Mesodermal cell (in vitro differentiated cells): ENCODE results near the gene CTSW.
A peak's percentile ranks its signal among the peaks of the same experiment; 100 is the strongest.

Experiments used
- H3K27ac ChIP-seq: 2 replicates; pipeline ENCODE4 v1.7.0; 2013; ENCODE audit warnings: mild to moderate bottlenecking, low read depth, low read length, moderate library complexity; ENCODE audit not compliant: severe bottlenecking
- H3K36me3 ChIP-seq: 2 replicates; pipeline ENCODE4 v1.7.1; 2013; ENCODE audit warnings: mild to moderate bottlenecking, low read length, moderate library complexity; ENCODE audit not compliant: control insufficient read depth, insufficient read depth
- H3K4me1 ChIP-seq: one replicate; pipeline ENCODE4 v1.7.1; 2013; ENCODE audit warnings: mild to moderate bottlenecking, low read length; ENCODE audit not compliant: insufficient read depth, control insufficient read depth, poor library complexity, severe bottlenecking
- H3K4me3 ChIP-seq: 2 replicates; pipeline ENCODE4 v1.7.0; 2013; ENCODE audit warnings: low read length, control low read depth, mild to moderate bottlenecking; ENCODE audit not compliant: insufficient read depth, poor library complexity, severe bottlenecking; ENCODE audit errors: extremely low read depth
- H3K9me3 ChIP-seq: 2 replicates; pipeline ENCODE4 v1.7.1; 2013; ENCODE audit warnings: mild to moderate bottlenecking, low read length, moderate library complexity; ENCODE audit not compliant: control insufficient read depth
- WGBS, 2 experiments: methylation state at CpG; one replicate each; pipeline ENCODE4 v1.1.5; 2013; ENCODE audit warnings: missing lambda C conversion rate in 2 of 2; ENCODE audit not compliant: insufficient coverage in 2 of 2; 5-methylcytosine and 5-hydroxymethylcytosine counted together

The CTSW gene

DNA sequence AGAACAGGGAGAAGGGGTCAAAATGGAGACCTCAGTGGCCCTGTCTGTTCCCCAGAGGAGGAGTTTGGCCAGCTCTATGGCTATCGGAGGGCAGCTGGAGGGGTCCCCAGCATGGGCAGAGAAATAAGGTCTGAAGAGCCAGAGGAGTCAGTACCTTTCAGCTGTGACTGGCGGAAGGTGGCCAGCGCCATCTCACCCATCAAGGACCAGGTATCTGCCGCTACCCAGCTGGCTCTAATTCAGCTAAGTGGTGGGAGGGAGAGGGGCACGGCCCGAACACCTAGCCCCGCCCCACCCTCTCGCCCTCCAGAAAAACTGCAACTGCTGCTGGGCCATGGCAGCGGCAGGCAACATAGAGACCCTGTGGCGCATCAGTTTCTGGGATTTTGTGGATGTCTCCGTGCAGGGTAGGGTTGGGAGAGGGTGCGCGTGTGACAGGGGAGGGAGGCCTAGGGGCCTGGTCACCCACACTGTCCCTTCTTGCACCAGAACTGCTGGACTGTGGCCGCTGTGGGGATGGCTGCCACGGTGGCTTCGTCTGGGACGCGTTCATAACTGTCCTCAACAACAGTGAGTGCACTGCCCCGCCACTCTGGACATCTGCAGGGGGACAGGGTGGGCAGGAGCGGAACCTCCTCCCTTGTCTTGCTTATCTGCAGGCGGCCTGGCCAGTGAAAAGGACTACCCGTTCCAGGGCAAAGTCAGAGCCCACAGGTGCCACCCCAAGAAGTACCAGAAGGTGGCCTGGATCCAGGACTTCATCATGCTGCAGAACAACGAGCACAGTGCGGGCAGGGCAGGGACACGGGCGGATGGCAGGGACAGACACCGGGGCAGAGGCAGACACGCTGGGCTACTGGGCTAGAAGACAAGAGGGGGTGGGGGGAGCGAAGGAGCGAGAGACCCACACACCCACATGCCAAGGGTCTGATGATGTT, 2.8 kb downstream of the CTSW start:
- no peak overlapping the region for H3K4me3 ChIP-seq
- H3K4me1 ChIP-seq: peaks cover 10% of the 10 kb centered on the region
- WGBS, 2 experiments: 95 to 96% methylated on average over 24 to 27 of the region's 30 CpGs
- H3K9me3 ChIP-seq: no peaks in the 10 kb centered on the region
- H3K36me3 ChIP-seq: peaks cover 59% of the 10 kb centered on the region
- no peak overlapping the region for H3K27ac ChIP-seq

- Histone ChIP-seq H3K9me3 (no peaks in the 10 kb centered on the region), H3K4me3 (no peak overlapping the region), H3K4me1 (peaks cover 12% of the 10 kb centered on the region), H3K36me3 (peaks cover 59% of the 10 kb centered on the region), H3K27ac (no peak overlapping the region)
- 94 to 98% methylated on average over 6 to 9 of the region's 13 CpGs for WGBS, 2 experiments
Measured at GRCh38 chr11:65883058-65883761, 3.6 kb downstream of the CTSW start.

DNA sequence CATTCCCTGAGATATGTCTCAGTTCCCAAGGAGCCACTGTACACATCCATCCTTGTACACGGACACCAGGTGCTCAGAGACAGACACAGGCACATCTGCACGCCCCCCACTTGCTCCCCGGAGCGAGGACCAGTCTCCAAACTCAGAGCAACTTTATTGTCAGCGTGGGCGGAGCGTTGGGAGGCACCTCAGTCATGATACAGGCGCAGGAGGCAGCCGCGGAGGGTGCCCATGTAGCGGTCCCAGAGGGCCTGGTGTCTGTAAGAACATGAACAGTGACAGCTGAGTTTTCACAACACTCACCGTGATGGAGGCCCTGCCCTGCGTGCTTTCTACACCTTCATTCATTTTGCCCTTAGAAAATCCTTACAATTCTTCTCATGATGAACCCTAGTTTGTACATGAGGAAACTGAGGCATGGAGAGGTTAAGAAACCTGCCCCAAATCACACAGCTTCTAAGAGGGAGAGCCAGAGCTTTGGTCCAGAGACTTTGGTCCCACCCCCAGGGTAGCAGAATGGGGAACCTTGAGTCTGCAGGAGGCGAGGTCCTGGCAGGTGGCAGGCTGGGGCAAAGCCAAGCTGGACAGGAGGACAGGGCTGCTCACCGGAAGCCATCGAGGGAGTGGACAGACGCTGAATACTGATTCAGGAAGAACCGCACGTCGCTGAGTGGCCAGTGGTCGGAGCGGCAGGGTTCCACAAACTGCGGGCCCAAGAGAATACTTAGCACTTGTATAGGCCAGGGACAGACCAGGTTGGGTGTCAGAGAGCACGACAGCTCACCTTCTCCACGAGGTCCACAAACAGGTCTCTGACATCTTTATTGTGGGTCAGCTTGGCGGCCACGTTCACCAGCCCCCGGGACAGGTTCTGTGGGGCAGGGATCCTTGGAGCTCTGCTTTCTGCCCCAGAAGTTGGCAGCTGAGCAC, 4.4 kb downstream of the CTSW start:
- H3K4me1 ChIP-seq: peaks cover 15% of the 10 kb centered on the region
- H3K36me3 ChIP-seq: peaks cover 59% of the 10 kb centered on the region
- WGBS, 2 experiments: 93 to 95% methylated on average over 25 to 28 of the region's 28 CpGs
- no peaks in the 10 kb centered on the region for H3K9me3 ChIP-seq
- no peak overlapping the region for H3K4me3 ChIP-seq
- H3K27ac ChIP-seq: no peak overlapping the region

DNA sequence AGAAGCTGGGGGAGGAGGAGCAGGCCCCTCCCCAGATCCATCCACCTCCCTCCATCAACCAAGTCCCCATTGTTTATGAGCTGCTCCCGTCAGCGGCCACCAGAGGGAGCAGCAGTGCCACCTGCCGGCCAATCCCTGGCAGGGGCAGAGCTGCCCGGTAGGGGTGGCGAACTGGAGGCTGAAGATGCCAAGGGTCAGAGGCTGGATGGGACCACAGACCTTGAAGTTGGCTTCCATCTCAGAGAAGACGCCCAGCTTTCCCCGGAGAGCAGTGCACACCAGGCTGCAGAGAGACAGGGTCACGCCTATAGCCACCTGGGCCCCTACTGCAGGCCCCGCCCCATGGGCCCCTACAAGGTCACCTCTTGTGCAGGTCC, 5.1 kb downstream of the CTSW start:
- Histone ChIP-seq H3K4me3 (no peak overlapping the region), H3K36me3 (peaks cover 59% of the 10 kb centered on the region), H3K27ac (no peak overlapping the region), H3K9me3 (no peaks in the 10 kb centered on the region), H3K4me1 (peaks cover 22% of the 10 kb centered on the region)
- 30 to 51% methylated on average over 6 to 8 of the region's 9 CpGs for WGBS, 2 experiments

- Histone ChIP-seq H3K4me1 (peaks cover 27% of the 10 kb centered on the region), H3K9me3 (no peaks in the 10 kb centered on the region), H3K4me3 (no peak overlapping the region), H3K36me3 (peaks cover 59% of the 10 kb centered on the region), H3K27ac (no peak overlapping the region)
- 93 to 98% methylated on average over 7 of the region's 7 CpGs for WGBS, 2 experiments
Measured at GRCh38 chr11:65885231-65885630, 5.6 kb downstream of the CTSW start.

DNA sequence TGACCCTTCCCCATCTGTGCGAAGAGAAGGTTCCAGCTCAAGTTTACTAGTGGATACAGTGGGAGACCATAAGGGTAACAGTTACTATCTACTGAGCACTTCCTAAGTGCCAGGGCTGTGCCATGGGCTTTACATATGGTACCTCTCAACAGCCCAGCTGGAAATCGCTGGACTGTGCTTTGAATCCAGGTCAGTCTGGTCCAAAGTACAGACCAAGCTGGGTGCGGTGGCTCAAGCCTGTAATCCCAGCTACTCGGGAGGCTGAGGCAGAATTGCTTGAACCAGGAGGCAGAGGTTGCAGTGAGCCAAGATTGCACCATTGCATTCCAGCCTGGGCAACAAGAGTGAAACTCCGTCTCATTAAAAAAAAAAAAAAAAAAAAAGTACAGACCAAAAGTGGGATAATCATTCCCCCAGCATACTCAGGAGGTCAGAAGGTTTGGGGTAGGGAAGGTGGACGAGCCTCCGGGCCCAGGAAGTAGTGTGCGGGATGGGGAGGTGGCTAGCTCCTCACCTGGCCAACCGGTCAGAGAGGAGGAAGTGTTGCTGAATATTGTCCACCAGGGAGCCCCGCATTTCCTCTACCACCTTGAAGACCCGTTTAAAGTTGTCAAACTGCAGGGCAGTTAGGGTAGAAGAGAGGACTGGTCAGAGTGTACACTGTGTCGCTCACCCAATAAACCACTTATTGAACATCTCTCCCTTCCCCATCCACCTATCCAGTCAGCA, 6.3 kb downstream of the CTSW start:
- Histone ChIP-seq H3K27ac (no peak overlapping the region), H3K9me3 (no peaks in the 10 kb centered on the region), H3K36me3 (peaks cover 59% of the 10 kb centered on the region), H3K4me1 (peaks cover 27% of the 10 kb centered on the region), H3K4me3 (no peak overlapping the region)
- WGBS, 2 experiments: 95 to 96% methylated on average over 6 of the region's 12 CpGs

DNA sequence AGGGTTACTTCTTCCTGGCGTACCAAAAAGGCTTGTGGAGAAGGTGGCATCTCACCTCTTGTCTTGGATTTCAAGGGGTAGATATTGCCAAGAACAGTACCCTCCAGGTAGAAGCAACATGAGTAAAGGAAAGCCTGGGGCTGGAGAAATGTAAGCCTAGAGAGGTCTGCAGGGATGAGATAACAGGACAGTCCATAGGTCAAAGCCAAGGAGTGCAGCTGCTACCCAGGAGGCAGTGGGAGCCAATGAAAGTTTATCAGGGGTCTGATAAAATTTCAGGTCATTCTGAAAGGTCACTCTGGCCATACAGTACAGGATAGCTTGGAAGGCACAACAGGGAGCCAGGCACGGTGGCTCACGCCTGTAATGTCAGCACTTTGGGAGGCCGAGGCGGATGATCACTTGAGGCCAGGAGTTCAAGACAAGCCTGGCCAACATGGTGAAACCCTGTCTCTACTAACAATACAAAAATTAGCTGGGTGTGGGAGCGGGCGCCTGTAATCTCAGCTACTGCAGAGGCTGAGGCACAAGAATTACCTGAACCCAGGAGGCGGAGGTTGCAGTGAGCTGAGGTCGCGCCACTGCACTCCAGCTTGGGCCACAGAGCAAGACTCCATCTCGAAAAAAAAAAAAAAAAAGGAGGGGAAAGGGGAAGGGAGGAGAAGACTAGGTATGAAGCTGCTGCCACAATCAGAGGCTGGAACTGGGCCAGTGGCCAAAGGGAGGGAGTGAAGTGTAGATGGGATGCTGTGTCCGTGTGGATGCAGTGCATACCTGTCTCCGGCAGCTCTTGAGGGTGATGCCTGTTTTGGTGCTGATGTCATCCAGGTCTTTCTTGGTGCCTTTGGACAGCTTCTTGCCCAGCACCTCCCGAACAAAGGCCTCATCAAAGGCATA, 7.4 kb downstream of the CTSW start:
- peaks cover 57% of the 10 kb centered on the region for H3K36me3 ChIP-seq
- WGBS, 2 experiments: 87 to 90% methylated on average over 14 of the region's 14 CpGs
- peak overlapping the region; percentile 96 for H3K27ac ChIP-seq
- peaks cover 27% of the 10 kb centered on the region for H3K4me1 ChIP-seq
- H3K4me3 ChIP-seq: peak overlapping the region; percentile 67
- H3K9me3 ChIP-seq: no peaks in the 10 kb centered on the region

- H3K36me3 ChIP-seq: peaks cover 55% of the 10 kb centered on the region
- H3K4me3 ChIP-seq: peak overlapping the region; percentile 67
- H3K27ac ChIP-seq: peak overlapping the region; percentile 96
- H3K9me3 ChIP-seq: no peaks in the 10 kb centered on the region
- 2 to 4% methylated on average over 20 to 22 of the region's 23 CpGs for WGBS, 2 experiments
- peaks cover 32% of the 10 kb centered on the region for H3K4me1 ChIP-seq
Measured at GRCh38 chr11:65887723-65888162, 8.1 kb downstream of the CTSW start.

- Histone ChIP-seq H3K4me3 (peak within 1 kb of the TSS; percentile 67), H3K27ac (peak within 1 kb of the TSS; percentile 96), H3K4me1 (peaks cover 37% of the 10 kb centered on the region), H3K36me3 (peaks cover 55% of the 10 kb centered on the region), H3K9me3 (no peaks in the 10 kb centered on the region)
- WGBS, 2 experiments: 0% methylated on average over 45 to 55 of the region's 57 CpGs
Measured at GRCh38 chr11:65888163-65888814, 8.7 kb downstream of the CTSW start, which contains the start of gene FIBP. Gene FIBP, minus strand, starts transcription at chr11:65888471. Its CDS starts 53 bp downstream, at chr11:65888418.
